RWPE1 (cell line): Measurements from ENCODE around the gene IL1F10.

Source experiments
- CTCF ChIA-PET: fragments of 350-600 bp; sonication (Branson Sonifier 250); formaldehyde crosslinking; extraction: SDS; loops from one replicate; lab custom pipeline; 2021; lab: Yijun Ruan, JAX
- POLR2A ChIA-PET: fragments of 400-600 bp; formaldehyde crosslinking; extraction: SDS; loops from one replicate; lab custom pipeline; 2020; ENCODE audit warnings: antibody characterized with exemption; ENCODE audit not compliant: low non-redundant PET; lab: Yijun Ruan, JAX
- DNase-seq: peaks from one replicate; pipeline ENCODE4 v3.0.0; 2012; ENCODE audit warnings: low spot score
- H3K27ac ChIP-seq: fragments of 450-650 bp; 2 replicates; pipeline ENCODE4 v1.5.1; 2017
- CTCF ChIP-seq: fragments of 450-650 bp; conservative IDR thresholded peaks from 2 replicates; pipeline ENCODE4 v1.5.1; 2017; ENCODE audit warnings: low read depth, mild to moderate bottlenecking

IL1F10 gene

DNA sequence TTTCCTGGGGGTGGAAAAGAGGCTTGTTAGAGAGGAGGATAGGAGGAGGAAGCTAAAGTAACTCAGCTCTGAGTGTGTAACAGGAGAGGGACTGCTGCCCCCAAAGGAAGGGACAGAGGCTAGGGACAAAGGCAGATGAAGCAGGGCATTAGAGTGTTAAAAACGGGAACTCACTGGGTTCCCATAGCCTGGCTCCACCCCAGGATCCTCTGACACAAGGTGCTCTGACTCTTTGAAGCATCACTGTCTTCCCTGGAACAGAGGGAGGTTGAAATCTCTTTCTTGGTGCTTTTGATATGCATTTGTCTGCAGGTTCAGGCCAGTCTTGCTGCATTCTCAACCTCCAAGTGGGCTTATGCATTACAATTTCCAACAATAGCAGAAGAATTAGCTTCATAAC lies 39.7 kb upstream of the IL1F10 start:
- no peak for TF ChIP-seq CTCF
- ChIA-PET POLR2A (no interaction called here), CTCF (no interaction called here)
- no peak for DNase-seq
- no peak overlapping the region for H3K27ac ChIP-seq

DNA sequence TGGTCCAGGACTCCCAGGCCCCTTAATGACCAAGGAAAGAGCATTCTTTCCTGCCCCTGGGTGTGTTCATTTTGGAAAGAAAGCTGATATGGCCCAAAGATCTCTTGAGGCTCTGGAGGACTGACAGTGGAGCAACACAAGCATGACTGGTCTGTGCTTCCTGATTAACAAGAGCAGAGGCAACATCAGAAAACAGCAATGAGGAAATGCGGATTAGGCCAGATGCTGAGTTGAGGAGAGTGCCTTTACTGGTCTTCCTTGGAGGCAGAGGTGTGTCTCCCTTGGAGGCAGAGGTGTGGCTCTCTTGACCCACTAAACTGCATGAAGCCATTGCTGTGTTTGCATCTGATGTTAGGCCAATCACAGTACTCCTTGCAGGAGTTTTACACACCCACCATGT lies 35.0 kb upstream of the IL1F10 start:
- TF ChIP-seq CTCF = no peak
- H3K27ac ChIP-seq = no peak overlapping the region
- ChIA-PET CTCF (no interaction called here), POLR2A (no interaction called here)
- no peak for DNase-seq

- H3K27ac ChIP-seq = no peak overlapping the region
- ChIA-PET POLR2A (no interaction called here), CTCF (no interaction called here)
- DNase-seq = no peak
- no peak for TF ChIP-seq CTCF
Measured at GRCh38 chr2:113034016-113034415, 33.8 kb upstream of the IL1F10 start.

DNA sequence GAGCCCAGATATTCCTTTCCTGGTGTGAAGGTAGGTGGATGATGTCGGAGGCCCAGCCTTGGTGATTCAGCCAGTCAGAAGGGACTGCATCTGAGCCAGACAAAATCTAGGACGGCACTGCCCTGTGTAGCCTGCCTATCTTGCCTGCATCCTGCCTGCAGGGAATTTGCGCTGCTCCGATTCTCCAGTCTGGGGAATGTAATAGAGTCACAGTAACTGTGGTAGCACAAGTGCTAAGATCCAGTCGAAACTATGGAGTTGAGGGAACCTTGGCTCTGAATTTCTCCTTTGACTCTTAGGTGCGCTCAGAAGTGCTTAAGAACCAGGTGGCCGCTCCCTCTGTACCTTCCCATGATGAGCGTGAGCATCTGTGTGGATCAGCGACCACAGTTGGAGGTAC lies 31.0 kb upstream of the IL1F10 start:
- H3K27ac ChIP-seq = no peak overlapping the region
- no peak for TF ChIP-seq CTCF
- DNase-seq = no peak
- POLR2A ChIA-PET = interaction anchor here (0.6 to 0.7 kb wide), 2 partner anchors 28 to 287 kb away, joined by 3 to 5 read pairs; no protein-coding TSS in a partner anchor
- CTCF ChIA-PET = interaction anchor here (0.5 to 0.9 kb wide), 3 partner anchors 14 to 219 kb away, joined by 3 to 5 read pairs (median 4); no protein-coding TSS in a partner anchor

- POLR2A ChIA-PET = no interaction called here
- DNase-seq = no peak
- no peak overlapping the region for H3K27ac ChIP-seq
- no peak for TF ChIP-seq CTCF
- CTCF ChIA-PET = interaction anchor here (0.7 kb wide), 1 partner anchor 178 kb away, joined by 3 read pairs; no protein-coding TSS in a partner anchor
Measured at GRCh38 chr2:113038291-113038690, 29.5 kb upstream of the IL1F10 start.

DNA sequence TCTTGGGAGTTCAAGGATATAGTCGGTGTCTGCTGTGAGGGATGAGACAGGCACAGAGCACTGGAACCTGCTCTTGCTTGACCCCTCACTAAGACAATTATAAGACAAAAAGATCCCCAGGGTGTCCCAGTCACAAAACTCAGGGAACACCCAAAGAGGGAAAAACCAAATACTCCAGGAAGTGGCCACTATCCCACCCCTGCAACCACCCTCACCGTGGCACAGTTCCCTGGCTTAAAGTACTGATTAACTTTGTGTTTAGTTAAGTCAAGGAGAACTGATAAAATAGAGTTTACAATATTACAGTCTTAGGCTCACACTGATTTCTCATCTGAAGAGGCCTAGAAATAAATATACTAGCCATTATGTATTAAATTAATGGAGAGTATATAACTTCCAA lies 28.6 kb upstream of the IL1F10 start:
- H3K27ac ChIP-seq = no peak overlapping the region
- DNase-seq = no peak
- no peak for TF ChIP-seq CTCF
- ChIA-PET CTCF (no interaction called here), POLR2A (no interaction called here)

DNA sequence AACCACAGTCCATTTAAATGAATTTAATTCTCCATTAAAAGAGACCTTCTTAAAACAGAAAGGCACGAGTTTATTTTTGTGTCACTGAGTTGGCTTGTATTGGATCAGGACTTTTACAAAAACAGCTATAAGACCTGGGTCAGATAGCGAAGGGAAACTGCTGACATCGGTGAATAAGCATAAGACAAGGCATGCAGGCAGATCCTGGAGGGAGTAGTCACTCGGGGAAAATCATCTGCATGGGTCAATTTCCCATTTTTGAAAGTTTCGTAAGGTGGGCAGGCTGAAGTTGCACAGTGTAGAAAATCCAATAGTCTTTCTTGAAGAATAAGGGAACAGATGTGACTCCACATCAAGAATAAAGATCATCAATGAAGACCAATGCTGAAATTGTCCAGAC lies 28.1 kb upstream of the IL1F10 start:
- ChIA-PET CTCF (interaction anchor here (1.2 kb wide), 1 partner anchor 18 kb away, joined by 3 read pairs; no protein-coding TSS in a partner anchor), POLR2A (no interaction called here)
- DNase-seq = no peak
- TF ChIP-seq CTCF = no peak
- no peak overlapping the region for H3K27ac ChIP-seq
